ENCODE results near the gene ZNF2. TPM values are rescaled to one million over a fixed set of nuclear protein-coding genes. Genes with fewer than 3 reads are reported as not detected.
"Not testable (repeated sequence)": the region's sequence is repeated elsewhere in the genome, so short reads cannot be mapped to it uniquely, and the experiment has no call there.

Gene ZNF2
- total RNA-seq, 1 donor from 2014 or later = 6.1 TPM

DNA sequence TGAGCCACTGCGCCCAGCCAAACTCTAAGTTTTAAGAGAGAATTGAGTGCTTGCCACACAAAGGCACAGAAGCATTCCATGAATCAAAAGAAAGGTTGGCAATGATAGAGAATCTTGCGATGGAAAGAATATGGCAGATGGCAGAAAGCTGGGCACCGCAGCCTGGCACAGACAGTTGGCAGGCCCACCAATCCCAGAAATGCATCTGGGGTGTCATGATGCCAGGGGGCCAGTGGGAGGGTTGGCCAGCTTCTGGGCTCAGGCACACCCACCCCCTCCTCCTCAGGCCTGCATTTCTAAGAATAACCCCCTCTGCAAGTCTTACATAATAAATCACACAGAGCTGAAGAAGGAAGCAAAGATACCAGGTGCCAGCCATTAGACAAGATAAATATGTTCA lies 19.6 kb downstream of the ZNF2 start:
- no peak for DNase-seq (ENCODE audit: low read depth)
- TF ChIP-seq, protein P1, sequence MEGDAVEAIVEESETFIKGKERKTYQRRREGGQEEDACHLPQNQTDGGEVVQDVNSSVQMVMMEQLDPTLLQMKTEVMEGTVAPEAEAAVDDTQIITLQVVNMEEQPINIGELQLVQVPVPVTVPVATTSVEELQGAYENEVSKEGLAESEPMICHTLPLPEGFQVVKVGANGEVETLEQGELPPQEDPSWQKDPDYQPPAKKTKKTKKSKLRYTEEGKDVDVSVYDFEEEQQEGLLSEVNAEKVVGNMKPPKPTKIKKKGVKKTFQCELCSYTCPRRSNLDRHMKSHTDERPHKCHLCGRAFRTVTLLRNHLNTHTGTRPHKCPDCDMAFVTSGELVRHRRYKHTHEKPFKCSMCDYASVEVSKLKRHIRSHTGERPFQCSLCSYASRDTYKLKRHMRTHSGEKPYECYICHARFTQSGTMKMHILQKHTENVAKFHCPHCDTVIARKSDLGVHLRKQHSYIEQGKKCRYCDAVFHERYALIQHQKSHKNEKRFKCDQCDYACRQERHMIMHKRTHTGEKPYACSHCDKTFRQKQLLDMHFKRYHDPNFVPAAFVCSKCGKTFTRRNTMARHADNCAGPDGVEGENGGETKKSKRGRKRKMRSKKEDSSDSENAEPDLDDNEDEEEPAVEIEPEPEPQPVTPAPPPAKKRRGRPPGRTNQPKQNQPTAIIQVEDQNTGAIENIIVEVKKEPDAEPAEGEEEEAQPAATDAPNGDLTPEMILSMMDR (IDR thresholded peaks at IDR 0.05; ENCODE audit: insufficient read depth, low read length, poor library complexity, severe bottlenecking) = no peak

DNA sequence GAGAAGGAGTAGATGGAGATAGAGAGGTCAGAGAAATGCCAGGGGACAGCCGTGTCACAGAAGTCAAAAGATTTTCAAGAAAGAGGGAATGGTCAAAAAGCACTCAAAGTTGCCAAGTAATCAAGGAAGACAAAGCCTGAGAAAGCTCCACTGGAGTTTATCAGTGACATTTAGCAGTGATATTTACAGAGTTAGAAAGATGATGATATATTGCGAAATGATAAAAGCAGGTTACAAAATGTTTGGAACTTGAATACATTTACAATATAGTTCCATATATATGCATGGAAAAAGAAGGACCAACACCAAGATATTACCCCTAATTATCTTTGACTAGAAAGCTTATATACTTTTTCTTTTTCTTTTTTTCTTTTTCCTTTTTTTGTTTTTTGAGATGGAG lies 20.4 kb downstream of the ZNF2 start:
- Histone ChIP-seq H3K4me3 (ENCODE audit: low read depth, low read length) (no peak overlapping the region), H3K36me3 (ENCODE audit: control insufficient read depth, insufficient read depth, low read length) (peaks cover 3% of the 10 kb centered on the region), H3K27me3 (ENCODE audit: control insufficient read depth, insufficient read depth, low read length) (no peaks in the 10 kb centered on the region)
- no peak for DNase-seq (ENCODE audit: low read depth)
- TF ChIP-seq, protein P1 (IDR thresholded peaks at IDR 0.05; ENCODE audit: insufficient read depth, low read length, poor library complexity, severe bottlenecking) = no peak

More for the DNA sequence above, 19.6 kb downstream of the ZNF2 start:
- peaks cover 3% of the 10 kb centered on the region for H3K36me3 ChIP-seq (ENCODE audit: control insufficient read depth, insufficient read depth, low read length)
- H3K27me3 ChIP-seq (ENCODE audit: control insufficient read depth, insufficient read depth, low read length) = no peaks in the 10 kb centered on the region
- H3K4me3 ChIP-seq (ENCODE audit: low read depth, low read length) = no peak overlapping the region

DNA sequence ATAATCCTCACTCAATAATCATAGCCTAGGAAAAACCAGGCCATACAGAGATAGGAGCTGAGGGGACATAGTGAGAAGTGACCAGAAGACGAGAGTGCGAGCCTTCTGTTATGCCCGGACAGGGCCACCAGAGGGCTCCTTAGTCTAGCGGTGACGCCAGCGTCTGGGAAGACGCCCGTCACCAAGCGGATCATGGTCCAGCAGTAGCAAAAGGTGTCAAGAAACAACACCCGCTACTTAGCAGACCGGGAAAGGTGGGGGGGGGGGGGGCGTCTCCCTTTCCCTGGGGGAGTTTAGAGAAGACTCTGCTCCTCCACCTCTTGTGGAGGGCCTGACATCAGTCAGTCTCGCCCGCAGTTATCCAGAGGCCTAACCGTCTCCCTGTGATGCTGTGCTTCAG lies 27.3 kb downstream of the ZNF2 start:
- TF ChIP-seq, protein P1 (IDR thresholded peaks at IDR 0.05; ENCODE audit: insufficient read depth, low read length, poor library complexity, severe bottlenecking) = peak; percentile 53
- H3K27me3 ChIP-seq (ENCODE audit: control insufficient read depth, insufficient read depth, low read length); H3K4me3 ChIP-seq (ENCODE audit: low read depth, low read length); H3K36me3 ChIP-seq (ENCODE audit: control insufficient read depth, insufficient read depth, low read length); DNase-seq (ENCODE audit: low read depth): not testable (repeated sequence)

DNA sequence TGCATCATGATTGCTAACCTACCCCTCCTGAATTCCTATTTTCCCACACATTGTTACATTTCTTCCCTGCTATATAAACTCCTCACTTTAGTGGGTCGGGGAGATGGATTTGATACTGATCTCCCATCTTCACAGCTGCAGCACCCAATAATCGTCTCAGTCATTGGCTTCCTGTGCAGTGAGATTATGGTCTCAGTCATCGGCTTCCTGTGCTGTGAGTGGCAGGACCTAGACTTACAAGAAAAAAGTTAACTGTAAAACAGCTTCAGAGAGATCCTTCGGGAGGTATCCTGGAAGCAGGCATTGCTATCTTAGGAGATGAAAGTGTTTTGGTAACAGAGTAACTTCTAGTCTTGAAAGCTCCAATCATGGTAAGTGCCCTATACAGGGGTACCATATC lies 38.3 kb downstream of the ZNF2 start:
- no peak overlapping the region for H3K4me3 ChIP-seq (ENCODE audit: low read depth, low read length)
- TF ChIP-seq, protein P1 (IDR thresholded peaks at IDR 0.05; ENCODE audit: insufficient read depth, low read length, poor library complexity, severe bottlenecking) = no peak
- H3K27me3 ChIP-seq (ENCODE audit: control insufficient read depth, insufficient read depth, low read length) = no peaks in the 10 kb centered on the region
- no peak for DNase-seq (ENCODE audit: low read depth)
- H3K36me3 ChIP-seq (ENCODE audit: control insufficient read depth, insufficient read depth, low read length) = no peaks in the 10 kb centered on the region

DNA sequence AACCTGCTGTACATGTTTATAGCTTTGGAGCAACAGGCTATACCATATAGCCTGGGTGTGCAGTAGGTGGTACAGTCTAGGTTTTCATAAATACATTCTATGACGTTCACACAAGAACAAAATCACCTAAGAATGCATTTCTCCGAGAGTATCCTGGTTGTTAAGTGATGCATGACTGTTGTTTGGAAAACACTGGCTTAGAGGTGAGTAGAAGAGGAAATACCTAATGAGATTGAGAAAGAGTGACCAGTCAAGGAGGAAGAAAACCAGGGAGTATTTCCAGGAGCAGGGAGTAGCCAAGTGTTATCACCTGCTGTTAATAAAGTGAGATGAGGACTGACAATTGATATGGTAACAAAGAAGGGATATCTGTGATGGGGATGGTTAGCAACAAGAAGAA lies 38.8 kb downstream of the ZNF2 start:
- Histone ChIP-seq H3K4me3 (ENCODE audit: low read depth, low read length) (no peak overlapping the region), H3K36me3 (ENCODE audit: control insufficient read depth, insufficient read depth, low read length) (no peaks in the 10 kb centered on the region), H3K27me3 (ENCODE audit: control insufficient read depth, insufficient read depth, low read length) (no peaks in the 10 kb centered on the region)
- DNase-seq (ENCODE audit: low read depth) = no peak
- TF ChIP-seq, protein P1 (IDR thresholded peaks at IDR 0.05; ENCODE audit: insufficient read depth, low read length, poor library complexity, severe bottlenecking) = no peak

DNA sequence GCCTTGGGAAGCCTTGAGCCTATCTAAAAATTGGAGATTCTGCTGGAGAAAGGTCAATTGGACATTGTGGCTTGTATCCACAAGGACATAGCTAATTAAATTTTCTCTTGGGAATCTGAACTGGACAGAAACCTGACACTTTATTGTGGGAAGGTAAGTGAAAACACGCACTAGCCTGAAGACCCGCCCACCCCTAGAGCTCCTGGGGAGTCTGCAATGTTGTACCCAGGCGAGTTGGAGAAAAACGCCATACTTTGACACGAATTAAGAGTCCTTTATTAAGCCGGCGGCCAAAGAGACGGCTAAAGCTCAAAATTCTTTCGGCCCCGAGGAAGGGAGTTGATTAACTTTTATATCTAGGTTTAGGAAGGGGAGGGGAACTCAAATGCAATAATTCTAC lies 40.5 kb downstream of the ZNF2 start:
- no peaks in the 10 kb centered on the region for H3K27me3 ChIP-seq (ENCODE audit: control insufficient read depth, insufficient read depth, low read length)
- DNase-seq (ENCODE audit: low read depth) = no peak
- TF ChIP-seq, protein P1 (IDR thresholded peaks at IDR 0.05; ENCODE audit: insufficient read depth, low read length, poor library complexity, severe bottlenecking) = no peak
- H3K36me3 ChIP-seq (ENCODE audit: control insufficient read depth, insufficient read depth, low read length) = no peaks in the 10 kb centered on the region
- peak overlapping the region; percentile 64 for H3K4me3 ChIP-seq (ENCODE audit: low read depth, low read length)
